Duodenal mucosa (tissue), 2 donors: Measurements from ENCODE around the gene UBE3B.

ENCODE experiments used
- H3K27ac ChIP-seq: one replicate; pipeline ENCODE4 v1.7.0; 2013; ENCODE audit warnings: low read depth, low read length
- H3K27me3 ChIP-seq, 2 donors: one replicate each; pipeline ENCODE4 v1.7.0; 2013; ENCODE audit warnings: low read length in 2 of 2, control low read depth in 1 of 2; ENCODE audit not compliant: insufficient read depth in 2 of 2, control insufficient read depth in 1 of 2
- H3K36me3 ChIP-seq, 2 donors: one replicate each; pipeline ENCODE4 v1.7.0; 2013; ENCODE audit warnings: low read length in 2 of 2, control low read depth in 1 of 2; ENCODE audit not compliant: insufficient read depth in 2 of 2, control insufficient read depth in 1 of 2
- H3K4me1 ChIP-seq, 2 donors: one replicate each; pipeline ENCODE4 v1.7.0; 2013; ENCODE audit warnings: low read length in 2 of 2, control low read depth in 1 of 2; ENCODE audit not compliant: insufficient read depth in 2 of 2, control insufficient read depth in 1 of 2
- H3K4me3 ChIP-seq, 2 donors: one replicate each; pipeline ENCODE4 v1.7.0; 2013; ENCODE audit warnings: low read length in 2 of 2, low read depth in 1 of 2
- H3K9ac ChIP-seq, 2 donors: one replicate each; pipeline ENCODE4 v1.7.0; 2013; ENCODE audit warnings: low read length in 2 of 2, low read depth in 1 of 2
- H3K9me3 ChIP-seq, 2 donors: one replicate each; pipeline ENCODE4 v1.7.0; 2013; ENCODE audit warnings: low read length in 2 of 2, control low read depth in 1 of 2; ENCODE audit not compliant: control insufficient read depth in 1 of 2

The UBE3B gene

DNA sequence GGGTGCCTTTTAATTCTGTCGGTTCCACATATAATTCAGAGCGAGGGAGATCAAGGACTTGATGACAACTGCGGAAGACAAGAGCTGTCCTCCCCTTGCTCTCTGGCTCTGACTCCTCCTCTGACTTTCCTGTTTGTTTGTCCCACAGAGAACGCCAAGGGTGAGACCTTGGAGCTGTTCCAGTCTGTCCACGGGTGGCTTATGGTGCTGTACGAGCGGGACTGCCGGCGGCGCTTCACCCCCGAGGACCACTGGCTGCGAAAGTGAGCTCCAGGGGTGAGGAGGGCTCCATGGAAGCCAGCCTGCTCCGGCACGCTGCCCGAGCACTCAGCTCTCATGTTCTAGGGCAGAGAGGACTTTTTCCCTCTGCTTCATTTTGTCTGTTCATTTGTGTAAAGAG lies 32.8 kb downstream of the UBE3B start:
- H3K9ac ChIP-seq, result no peak overlapping the region
- no peaks in the 10 kb centered on the region for H3K27me3 ChIP-seq
- H3K36me3 ChIP-seq, result peaks cover 55 to 90% of the 10 kb centered on the region in 2 donors
- no peak overlapping the region for H3K27ac ChIP-seq
- no peaks in the 10 kb centered on the region for H3K4me1 ChIP-seq
- H3K4me3 ChIP-seq, result no peak overlapping the region
- no peaks in the 10 kb centered on the region for H3K9me3 ChIP-seq

DNA sequence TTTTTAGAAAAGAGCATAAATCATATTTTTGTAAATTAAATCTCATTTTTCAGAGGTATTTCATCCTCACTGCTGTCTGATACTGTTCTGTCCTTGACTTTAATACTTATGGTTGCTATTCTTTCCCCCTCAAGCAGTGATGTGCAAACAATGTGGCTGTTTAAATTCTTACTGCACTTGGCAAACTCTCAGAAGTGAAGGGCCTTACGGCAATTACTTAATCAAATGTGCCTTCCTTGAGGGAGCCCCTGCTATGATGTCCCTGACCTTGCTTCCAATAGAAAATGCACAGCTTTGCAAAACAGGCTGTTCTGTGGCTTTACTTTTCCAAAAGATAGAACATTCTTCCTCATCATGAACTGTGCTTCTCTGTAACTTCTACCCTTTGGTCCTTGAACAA lies 35.2 kb downstream of the UBE3B start:
- Histone ChIP-seq H3K4me3 (no peak overlapping the region), H3K27ac (no peak overlapping the region), H3K36me3 (peaks cover 41 to 81% of the 10 kb centered on the region in 2 donors)

DNA sequence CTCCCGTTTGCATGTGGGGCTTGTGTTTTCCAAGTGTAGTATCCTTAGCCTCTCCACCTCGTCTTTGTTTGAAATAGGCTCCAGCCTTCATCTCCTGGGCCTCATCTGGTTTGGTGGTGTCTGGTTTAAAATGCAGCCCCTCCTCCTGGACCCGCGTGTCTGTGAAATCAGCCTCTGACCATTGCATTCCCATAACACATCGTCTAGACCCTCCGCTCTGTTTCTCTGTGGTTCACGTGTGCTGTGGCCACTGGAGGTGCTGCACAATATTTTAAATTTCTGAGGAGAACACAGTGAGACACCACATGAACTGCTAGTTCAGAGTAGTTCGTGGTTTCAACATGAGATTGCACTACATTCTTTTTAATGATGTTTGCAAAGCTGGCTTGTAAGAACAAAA lies 35.6 kb downstream of the UBE3B start:
- H3K4me1 ChIP-seq, result no peaks in the 10 kb centered on the region
- H3K4me3 ChIP-seq, result no peak overlapping the region
- peaks cover 41 to 81% of the 10 kb centered on the region in 2 donors for H3K36me3 ChIP-seq
- no peaks in the 10 kb centered on the region for H3K27me3 ChIP-seq
- no peaks in the 10 kb centered on the region for H3K9me3 ChIP-seq
- no peak overlapping the region for H3K9ac ChIP-seq
- no peak overlapping the region for H3K27ac ChIP-seq

More for the DNA sequence above, 35.2 kb downstream of the UBE3B start:
- H3K4me1 ChIP-seq, result no peaks in the 10 kb centered on the region
- H3K9ac ChIP-seq, result no peak overlapping the region
- H3K9me3 ChIP-seq, result no peaks in the 10 kb centered on the region
- H3K27me3 ChIP-seq, result no peaks in the 10 kb centered on the region

DNA sequence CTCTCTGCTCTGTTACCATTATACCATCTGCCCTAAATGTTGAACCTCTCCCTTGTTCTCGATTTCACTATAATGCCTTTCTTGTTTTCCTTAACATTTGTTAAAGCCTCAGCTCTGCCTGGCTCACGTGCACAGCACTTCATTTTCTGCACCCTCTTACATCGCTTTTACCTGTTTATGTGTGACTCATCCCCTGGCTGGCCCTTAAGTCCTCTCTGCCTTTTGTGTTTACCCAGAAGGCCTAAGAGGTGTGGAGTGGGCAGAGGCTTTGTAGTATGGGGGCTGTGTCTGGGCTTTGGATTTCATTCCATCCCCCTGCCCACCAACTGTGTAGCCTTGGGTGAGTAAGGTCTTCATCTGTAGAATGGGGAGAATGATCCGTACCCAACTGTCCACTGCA lies 36.5 kb downstream of the UBE3B start:
- H3K9ac ChIP-seq, result no peak overlapping the region
- H3K27me3 ChIP-seq, result no peaks in the 10 kb centered on the region
- H3K9me3 ChIP-seq, result no peaks in the 10 kb centered on the region
- H3K4me3 ChIP-seq, result no peak overlapping the region
- no peak overlapping the region for H3K27ac ChIP-seq
- no peaks in the 10 kb centered on the region for H3K4me1 ChIP-seq
- peaks cover 40 to 75% of the 10 kb centered on the region in 2 donors for H3K36me3 ChIP-seq

DNA sequence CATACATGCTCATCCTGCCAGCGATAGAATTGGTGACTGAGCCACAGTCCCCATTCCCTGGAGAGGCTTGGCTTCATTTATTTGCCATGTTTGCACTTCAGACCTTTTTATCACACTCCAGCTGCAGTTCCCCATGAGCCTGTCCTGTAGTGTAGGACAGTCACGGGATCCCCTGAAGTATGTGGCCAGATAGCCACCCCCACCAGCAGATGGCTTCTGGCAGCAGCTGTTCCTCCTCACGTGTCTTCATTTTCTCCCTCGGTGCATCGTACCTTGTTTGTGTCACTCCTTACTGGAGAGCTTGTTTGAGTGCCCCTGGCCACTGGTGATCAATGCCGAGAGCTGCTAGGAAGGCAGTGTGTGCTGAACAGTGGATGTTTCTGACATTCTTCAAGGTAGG lies 40.2 kb downstream of the UBE3B start:
- no peak overlapping the region for H3K27ac ChIP-seq
- H3K9ac ChIP-seq, result no peak overlapping the region
- peaks cover 0 to 4% of the 10 kb centered on the region in 2 donors for H3K4me1 ChIP-seq
- no peak overlapping the region for H3K4me3 ChIP-seq
- H3K27me3 ChIP-seq, result no peaks in the 10 kb centered on the region
- H3K9me3 ChIP-seq, result no peaks in the 10 kb centered on the region
- H3K36me3 ChIP-seq, result peaks cover 41 to 76% of the 10 kb centered on the region in 2 donors

DNA sequence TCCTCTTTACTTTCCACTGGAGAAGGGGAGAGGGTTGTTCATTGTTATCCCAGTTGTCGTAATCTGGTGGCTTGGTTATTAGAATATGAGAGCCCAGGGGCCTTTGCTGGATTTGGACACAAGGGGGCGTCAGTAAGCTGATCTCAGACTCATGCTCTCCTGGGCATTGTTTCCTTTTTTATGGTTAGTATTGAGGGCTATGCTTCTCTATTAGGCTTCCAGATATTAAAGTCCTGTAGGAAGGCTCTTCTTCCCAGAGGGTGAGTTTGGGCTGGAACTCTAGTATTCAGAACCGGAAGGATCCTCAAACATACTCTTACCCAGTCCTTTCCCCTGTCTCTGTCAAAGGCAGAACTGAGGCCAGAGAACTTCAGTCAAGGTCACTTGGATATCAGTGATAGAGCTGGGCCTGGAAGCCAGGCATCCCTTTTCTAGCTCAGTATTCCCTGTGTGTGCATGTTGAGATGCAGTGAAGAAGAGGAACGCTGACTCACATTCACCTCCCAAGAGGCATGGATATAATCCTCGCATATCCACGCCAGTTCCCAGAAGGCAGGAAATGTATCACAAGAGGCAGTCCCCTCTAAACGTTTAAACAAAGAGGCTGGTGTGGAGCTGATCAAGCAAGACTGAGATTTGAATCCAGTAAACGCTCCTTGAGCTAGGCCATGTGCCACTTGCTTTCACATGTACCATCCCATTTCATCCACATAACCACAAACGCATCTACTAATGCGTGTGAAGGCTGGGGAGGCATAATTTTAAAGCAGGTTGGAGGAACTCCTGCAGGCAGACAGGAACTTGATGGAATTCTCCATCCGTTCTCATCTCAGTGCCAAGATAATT lies 41.6 kb downstream of the UBE3B start:
- no peak overlapping the region for H3K9ac ChIP-seq
- H3K27me3 ChIP-seq, result no peaks in the 10 kb centered on the region
- H3K36me3 ChIP-seq, result peaks cover 50 to 74% of the 10 kb centered on the region in 2 donors
- no peak overlapping the region for H3K27ac ChIP-seq
- H3K9me3 ChIP-seq, result no peaks in the 10 kb centered on the region
- peaks cover 0 to 4% of the 10 kb centered on the region in 2 donors for H3K4me1 ChIP-seq
- H3K4me3 ChIP-seq, result no peak overlapping the region

DNA sequence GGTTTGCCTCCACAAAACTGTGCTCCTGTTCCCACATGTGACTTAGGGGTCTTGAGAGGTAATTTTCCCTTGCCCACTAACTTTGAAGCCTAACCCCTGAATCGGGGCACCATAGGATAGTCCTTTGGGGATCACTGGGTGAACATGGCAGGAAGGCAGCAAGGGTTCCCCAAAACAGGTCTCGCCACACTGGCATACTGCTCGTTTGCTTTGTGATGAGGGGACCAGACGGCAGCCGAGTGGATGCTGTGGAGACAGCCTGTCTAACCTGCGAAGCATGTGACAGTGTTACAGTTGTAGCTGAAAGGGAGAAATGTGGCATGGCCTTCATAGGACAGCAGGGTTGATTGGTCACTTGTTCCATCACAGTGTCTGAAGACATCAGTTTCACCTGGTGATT lies 42.4 kb downstream of the UBE3B start:
- Histone ChIP-seq H3K9ac (no peak overlapping the region), H3K27ac (no peak overlapping the region)

DNA sequence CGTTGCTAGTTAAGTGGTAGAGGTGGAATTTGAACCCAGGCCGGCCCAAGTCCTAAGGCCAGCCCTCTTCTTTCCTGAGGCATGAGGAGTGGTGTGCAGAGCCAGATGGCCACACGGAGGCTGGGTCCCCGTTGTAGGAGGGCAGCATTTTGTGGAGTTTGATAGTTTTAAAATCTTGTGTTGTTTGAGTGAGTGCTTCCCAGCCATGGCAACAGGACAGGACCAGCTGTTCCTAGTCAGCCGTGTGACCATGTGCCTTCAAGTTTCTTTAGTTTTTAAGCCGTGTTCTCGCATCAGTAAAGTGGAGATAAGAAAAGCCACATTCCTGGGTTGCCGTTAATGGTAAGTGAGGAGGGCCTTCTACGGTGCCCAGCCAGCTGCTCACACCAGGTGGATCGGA lies 44.4 kb downstream of the UBE3B start:
- Histone ChIP-seq H3K9ac (no peak overlapping the region), H3K27ac (no peak overlapping the region), H3K36me3 (peaks cover 56 to 85% of the 10 kb centered on the region in 2 donors), H3K9me3 (no peaks in the 10 kb centered on the region), H3K4me3 (no peak overlapping the region), H3K4me1 (peaks cover 0 to 4% of the 10 kb centered on the region in 2 donors), H3K27me3 (no peaks in the 10 kb centered on the region)

More for the DNA sequence above, 42.4 kb downstream of the UBE3B start:
- Histone ChIP-seq H3K4me1 (peaks cover 0 to 4% of the 10 kb centered on the region in 2 donors), H3K27me3 (no peaks in the 10 kb centered on the region), H3K9me3 (no peaks in the 10 kb centered on the region), H3K36me3 (peaks cover 48 to 74% of the 10 kb centered on the region in 2 donors), H3K4me3 (no peak overlapping the region)

DNA sequence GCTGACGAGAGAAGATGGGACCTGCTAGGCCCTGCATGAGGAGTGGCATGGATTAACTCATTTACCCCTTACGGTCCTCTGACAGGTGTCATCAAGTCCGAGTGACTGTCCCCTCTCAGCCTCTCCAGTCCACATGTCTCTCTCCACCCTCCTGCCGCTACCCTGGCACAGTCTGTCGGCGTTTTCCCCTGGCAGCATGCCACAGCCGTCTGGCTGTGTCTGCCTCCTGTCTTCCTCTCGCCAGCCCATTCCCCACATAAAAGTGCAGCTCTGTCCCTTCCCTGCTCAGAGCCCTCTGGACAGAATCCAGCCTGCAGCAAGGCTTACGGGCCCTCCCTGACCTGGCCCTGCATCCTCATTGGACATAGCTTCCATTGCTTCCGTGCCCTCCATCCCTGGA lies 45.6 kb downstream of the UBE3B start:
- H3K36me3 ChIP-seq, result peaks cover 50 to 85% of the 10 kb centered on the region in 2 donors
- no peak overlapping the region for H3K4me3 ChIP-seq
- H3K27me3 ChIP-seq, result no peaks in the 10 kb centered on the region
- no peak overlapping the region for H3K27ac ChIP-seq
- peaks cover 0 to 4% of the 10 kb centered on the region in 2 donors for H3K4me1 ChIP-seq
- no peak overlapping the region for H3K9ac ChIP-seq
- H3K9me3 ChIP-seq, result no peaks in the 10 kb centered on the region

DNA sequence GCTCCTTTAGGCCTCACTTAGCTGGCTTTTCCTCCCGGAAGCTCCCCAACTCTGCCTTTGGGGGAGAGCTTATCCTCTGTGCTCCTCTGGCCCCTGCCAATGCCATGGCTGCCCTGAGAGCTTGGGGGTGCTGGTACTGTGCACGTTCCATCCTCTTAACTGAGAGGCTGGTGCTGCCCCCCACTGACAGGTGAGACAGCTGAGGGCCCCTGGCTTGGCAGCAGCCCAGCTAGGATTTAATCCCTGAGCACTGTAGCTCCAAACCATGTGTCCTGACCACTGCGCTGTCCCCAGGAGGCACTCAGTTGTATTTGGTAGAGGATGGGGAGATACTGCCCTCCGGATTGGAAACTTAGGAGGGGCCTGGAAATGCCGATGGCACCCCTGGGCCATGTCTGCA lies 46.1 kb downstream of the UBE3B start:
- Histone ChIP-seq H3K27me3 (no peaks in the 10 kb centered on the region), H3K9me3 (no peaks in the 10 kb centered on the region), H3K27ac (no peak overlapping the region), H3K4me1 (peaks cover 0 to 4% of the 10 kb centered on the region in 2 donors), H3K4me3 (no peak overlapping the region), H3K9ac (no peak overlapping the region), H3K36me3 (peaks cover 48 to 84% of the 10 kb centered on the region in 2 donors)
